ENCODE results near the gene PEX3.

The PEX3 gene

GRCh38 chr6:143539106-143539505 is 88.5 kb downstream of the PEX3 start:
- DNase-seq (ENCODE audit: low spot score), result no peak

- no peak for DNase-seq (ENCODE audit: low spot score)
Measured at GRCh38 chr6:143539734-143540133, 89.1 kb downstream of the PEX3 start.

GRCh38 chr6:143540192-143540591 is 89.6 kb downstream of the PEX3 start:
- DNase-seq (ENCODE audit: low spot score), result no peak

All from COLO829 (cell line).